ENCODE measurements around the gene RSPH1. TPM values are rescaled to one million over a fixed set of nuclear protein-coding genes. Genes with fewer than 3 reads are reported as not detected.

RSPH1 gene
- total RNA-seq, 1 experiment from 2014 or later: 0.31 TPM

DNA sequence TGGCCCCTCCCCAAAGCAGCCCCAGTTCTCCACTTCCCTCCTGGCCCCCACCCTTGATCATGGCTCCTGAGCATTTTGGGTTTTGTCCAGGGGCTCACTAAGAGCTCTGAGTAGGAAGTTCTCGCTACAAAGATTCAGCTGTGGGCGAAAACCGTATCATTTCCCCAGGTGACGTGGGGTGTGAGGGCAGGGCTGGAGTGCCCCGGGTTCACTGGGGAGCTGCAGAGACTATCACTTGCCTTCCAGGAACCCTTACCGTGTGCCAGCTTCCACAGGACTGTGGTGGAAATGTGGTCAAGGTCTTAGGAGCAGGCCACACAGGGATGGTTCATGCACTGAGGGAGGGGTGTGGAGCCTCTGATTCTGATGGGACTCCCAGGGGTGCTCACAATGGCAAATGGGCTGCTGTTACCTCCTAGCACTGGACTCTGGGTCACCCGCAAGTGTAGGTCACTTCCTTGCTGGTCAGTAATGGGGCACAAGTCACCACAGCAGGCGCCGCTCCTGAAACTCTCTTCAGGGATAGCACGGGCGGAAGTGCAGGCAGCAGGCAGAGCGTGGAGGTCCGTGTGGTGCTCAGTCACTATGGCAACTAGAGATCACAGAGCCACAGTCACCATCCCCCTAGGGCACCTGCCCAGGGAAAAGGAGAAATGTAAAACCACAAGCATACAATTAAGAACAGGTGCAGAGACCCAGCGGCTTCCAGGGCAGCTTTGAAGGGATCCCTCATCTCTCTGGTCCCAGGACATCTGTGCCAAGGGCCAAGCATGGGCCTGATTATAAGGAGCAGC is 35.4 kb downstream of the RSPH1 start:
- DNase-seq: peak; percentile 50
- H2AK5ac ChIP-seq (ENCODE audit: insufficient read length, low read length): no peak overlapping the region
- H3K27ac ChIP-seq (ENCODE audit: insufficient read length, low read depth, low read length): no peak overlapping the region
- no peak overlapping the region for H4K8ac ChIP-seq (replicated peaks; ENCODE audit: insufficient read length, low read depth, low read length)
- TF ChIP-seq, protein P1, sequence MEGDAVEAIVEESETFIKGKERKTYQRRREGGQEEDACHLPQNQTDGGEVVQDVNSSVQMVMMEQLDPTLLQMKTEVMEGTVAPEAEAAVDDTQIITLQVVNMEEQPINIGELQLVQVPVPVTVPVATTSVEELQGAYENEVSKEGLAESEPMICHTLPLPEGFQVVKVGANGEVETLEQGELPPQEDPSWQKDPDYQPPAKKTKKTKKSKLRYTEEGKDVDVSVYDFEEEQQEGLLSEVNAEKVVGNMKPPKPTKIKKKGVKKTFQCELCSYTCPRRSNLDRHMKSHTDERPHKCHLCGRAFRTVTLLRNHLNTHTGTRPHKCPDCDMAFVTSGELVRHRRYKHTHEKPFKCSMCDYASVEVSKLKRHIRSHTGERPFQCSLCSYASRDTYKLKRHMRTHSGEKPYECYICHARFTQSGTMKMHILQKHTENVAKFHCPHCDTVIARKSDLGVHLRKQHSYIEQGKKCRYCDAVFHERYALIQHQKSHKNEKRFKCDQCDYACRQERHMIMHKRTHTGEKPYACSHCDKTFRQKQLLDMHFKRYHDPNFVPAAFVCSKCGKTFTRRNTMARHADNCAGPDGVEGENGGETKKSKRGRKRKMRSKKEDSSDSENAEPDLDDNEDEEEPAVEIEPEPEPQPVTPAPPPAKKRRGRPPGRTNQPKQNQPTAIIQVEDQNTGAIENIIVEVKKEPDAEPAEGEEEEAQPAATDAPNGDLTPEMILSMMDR (conservative IDR thresholded peaks at IDR 0.05): no peak
- no CpG with 5 or more reads among the region's 14 CpGs for WGBS (ENCODE audit: extremely low coverage, insufficient read length, low lambda C conversion rate)
- H3K23ac ChIP-seq (ENCODE audit: insufficient read length, low read depth, low read length): no peak overlapping the region
- no peak overlapping the region; the same call in 1 of the 2 replicates for H3K4ac ChIP-seq (ENCODE audit: low read depth, low read length)
- no peak overlapping the region for H2BK5ac ChIP-seq (ENCODE audit: insufficient read length, low read length)
- no peaks in the 10 kb centered on the region for H4K20me1 ChIP-seq (ENCODE audit: control insufficient read depth, insufficient read depth, insufficient read length)
- peaks cover 7% of the 10 kb centered on the region; the same call in 1 of the 2 replicates for H3K4me1 ChIP-seq (ENCODE audit: insufficient read depth, low read length)
- Mint-ChIP-seq H3K9me3 (peaks cover 6 to 8% of the 10 kb centered on the region in 2 experiments; a peak in 4 of 5 replicates), H3K4me3 (peak overlapping the region in 1 of 2 experiments; percentile 41; a peak in 1 of 5 replicates), H3K27ac (peak overlapping the region in 2 of 3 experiments; percentile 12 to 58; a peak in 3 of 7 replicates), H3K4me1 (peaks cover 54 to 63% of the 10 kb centered on the region in 2 experiments), H3K27me3 (ENCODE audit: low read depth) (peaks cover 11% of the 10 kb centered on the region), H3K36me3 (ENCODE audit: insufficient read depth in 1 of 3, low read depth in 3 of 3) (peaks cover 0 to 2% (median 0%) of the 10 kb centered on the region in 3 experiments; a peak in 2 of 7 replicates)
- peak overlapping the region; percentile 63 for H2BK120ac ChIP-seq (ENCODE audit: low read depth, low read length, poor library complexity, severe bottlenecking)
- H3T11ph ChIP-seq (ENCODE audit: low read length): no peak overlapping the region
- H3K9me3 ChIP-seq (ENCODE audit: control insufficient read depth, low read depth, low read length): no peaks in the 10 kb centered on the region
- no peaks in the 10 kb centered on the region for H3K27me3 ChIP-seq (ENCODE audit: insufficient read depth, low read length)
- peak overlapping the region; percentile 80 for H3K18ac ChIP-seq (ENCODE audit: insufficient read length, low read depth, low read length)
- no peak overlapping the region for H2AFZ ChIP-seq (ENCODE audit: low read length)
- H2BK20ac ChIP-seq (ENCODE audit: low read depth, low read length, poor library complexity, severe bottlenecking): no peak overlapping the region
- no peak overlapping the region for H3K9ac ChIP-seq (ENCODE audit: extremely low read depth, insufficient read length, low read length)
- H4K5ac ChIP-seq (ENCODE audit: insufficient read length, low read depth, low read length): no peak overlapping the region
- H3K79me1 ChIP-seq (ENCODE audit: insufficient read depth, low read depth, low read length, poor library complexity, severe bottlenecking): no peaks in the 10 kb centered on the region
- H3K23me2 ChIP-seq (ENCODE audit: insufficient read length, low read depth, low read length, poor library complexity, severe bottlenecking): no peaks in the 10 kb centered on the region
- no peak overlapping the region for H4K91ac ChIP-seq (ENCODE audit: insufficient read length, low read depth, low read length)
- H3K56ac ChIP-seq (ENCODE audit: insufficient read length, low read depth, low read length): no peak overlapping the region
- H3K79me2 ChIP-seq (ENCODE audit: insufficient read depth, low read length): no peaks in the 10 kb centered on the region
- no peak overlapping the region for H2BK15ac ChIP-seq (ENCODE audit: low read depth, low read length)
- H2BK12ac ChIP-seq (ENCODE audit: insufficient read length, low read depth, low read length): no peak overlapping the region
- H3K14ac ChIP-seq (ENCODE audit: insufficient read depth, low read length): peak overlapping the region; percentile 72; the same call in 1 of the 2 replicates
- H3K4me2 ChIP-seq (ENCODE audit: insufficient read depth, insufficient read length, low read length): no peak overlapping the region

Data from H9 (cell line).